ENCODE measurements around the gene CDH13. TPM values are rescaled to one million over a fixed set of nuclear protein-coding genes. Genes with fewer than 3 reads are reported as not detected.

The CDH13 gene
- total RNA-seq, 1 experiment from 2014 or later, result 0.56 TPM

DNA sequence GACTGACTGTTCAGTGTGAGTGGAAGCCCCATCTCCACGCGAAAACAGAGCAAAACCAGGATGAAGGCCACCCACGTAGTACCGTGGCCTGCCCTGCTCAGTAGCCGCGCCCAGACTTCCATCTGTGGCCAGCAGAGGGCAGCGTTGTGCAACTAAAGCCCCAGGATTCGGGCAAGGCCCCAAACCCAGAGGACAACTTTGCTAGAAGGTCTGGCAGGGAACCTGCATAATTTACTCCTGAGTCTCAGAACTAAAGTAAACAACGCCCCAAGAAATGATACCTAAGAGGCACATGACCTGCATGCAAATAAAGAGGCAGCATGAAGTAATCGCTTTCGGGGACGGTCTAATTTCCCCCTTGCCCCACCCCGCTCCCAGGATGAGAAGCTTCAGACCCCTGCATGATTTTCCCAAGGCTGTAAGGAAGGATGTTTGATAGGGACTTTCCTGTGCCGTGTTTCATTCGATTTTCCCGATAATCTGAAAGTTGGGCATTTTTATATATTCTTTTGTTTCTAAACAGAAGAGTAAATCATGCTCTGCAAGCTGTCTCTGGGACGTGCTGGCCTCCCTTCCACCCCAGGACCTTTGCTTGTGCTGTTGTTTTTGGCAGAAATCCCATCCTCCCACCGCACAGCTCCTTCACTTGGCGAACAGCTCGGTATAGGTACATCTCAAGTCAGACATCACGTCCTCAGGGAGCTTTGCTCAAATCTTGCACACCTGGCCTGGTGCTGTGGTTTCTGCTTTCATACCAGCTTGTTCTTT lies 1199.6 kb downstream of the CDH13 start:
- H3K4me2 ChIP-seq (ENCODE audit: low read depth, low read length, poor library complexity, severe bottlenecking), result peak overlapping the region; percentile 11
- H2AFZ ChIP-seq (ENCODE audit: low read length), result no peak overlapping the region
- H3K9me3 ChIP-seq (ENCODE audit: low read length), result no peaks in the 10 kb centered on the region

DNA sequence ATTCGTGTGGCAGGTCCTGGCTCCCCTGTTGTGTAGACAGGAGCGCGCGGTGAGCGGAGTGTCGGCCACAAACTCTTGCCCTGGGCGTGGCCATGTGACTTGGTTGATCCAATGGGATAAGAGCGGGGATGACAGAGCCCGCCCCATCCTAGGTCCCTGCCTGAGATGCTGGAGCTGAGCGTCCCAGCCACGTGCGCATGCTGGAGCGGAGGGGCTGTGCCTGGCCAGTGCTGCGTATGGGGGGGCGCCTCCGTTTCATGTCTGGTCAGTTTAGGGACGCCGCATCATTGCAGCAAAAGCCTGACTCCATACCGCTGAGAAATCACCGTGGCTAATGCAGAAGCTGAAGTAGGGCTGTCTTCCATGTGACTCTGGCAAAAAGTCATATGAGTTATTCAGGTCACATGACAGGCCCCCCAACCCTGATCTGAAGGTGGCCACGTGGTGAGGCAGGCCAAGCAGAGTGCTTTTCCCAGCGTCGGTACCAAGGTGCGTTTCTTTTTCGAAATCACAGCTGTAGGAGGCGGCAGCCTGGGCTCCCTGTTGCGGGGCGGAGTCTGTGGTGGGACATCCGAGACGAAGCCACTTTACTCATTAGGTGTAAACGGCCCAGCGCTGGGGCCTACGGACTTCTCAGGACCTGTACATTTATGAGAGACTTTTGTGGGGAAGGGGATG lies 1203.5 kb downstream of the CDH13 start:
- no peaks in the 10 kb centered on the region for H3K27me3 ChIP-seq (ENCODE audit: low read length)
- H3K4me2 ChIP-seq (ENCODE audit: low read depth, low read length, poor library complexity, severe bottlenecking), result no peak overlapping the region
- peaks cover 29% of the 10 kb centered on the region for H3K4me1 ChIP-seq (ENCODE audit: low read length)
- DNase-seq, result no peak
- no peaks in the 10 kb centered on the region for H4K20me1 ChIP-seq (ENCODE audit: insufficient read depth, low read depth, low read length)
- H3K79me2 ChIP-seq (ENCODE audit: low read length), result no peaks in the 10 kb centered on the region
- H2AFZ ChIP-seq (ENCODE audit: low read length), result no peak overlapping the region
- H3K36me3 ChIP-seq (ENCODE audit: insufficient read depth, low read length), result no peaks in the 10 kb centered on the region
- no peak overlapping the region for H3K9ac ChIP-seq (ENCODE audit: low read length)
- no peaks in the 10 kb centered on the region for H3K9me3 ChIP-seq (ENCODE audit: low read length)
- no peak overlapping the region for H3K4me3 ChIP-seq (ENCODE audit: low read length)
- H3K9me2 ChIP-seq (replicated peaks; ENCODE audit: insufficient read depth, low read length), result no peaks in the 10 kb centered on the region
- no peak overlapping the region for H3K27ac ChIP-seq (ENCODE audit: low read length)

More for the DNA sequence above, 1199.6 kb downstream of the CDH13 start:
- no peaks in the 10 kb centered on the region for H4K20me1 ChIP-seq (ENCODE audit: insufficient read depth, low read depth, low read length)
- no peaks in the 10 kb centered on the region for H3K36me3 ChIP-seq (ENCODE audit: insufficient read depth, low read length)
- peaks cover 19% of the 10 kb centered on the region for H3K4me1 ChIP-seq (ENCODE audit: low read length)
- H3K9me2 ChIP-seq (replicated peaks; ENCODE audit: insufficient read depth, low read length), result no peaks in the 10 kb centered on the region
- H3K79me2 ChIP-seq (ENCODE audit: low read length), result no peaks in the 10 kb centered on the region
- H3K27ac ChIP-seq (ENCODE audit: low read length), result no peak overlapping the region
- no peaks in the 10 kb centered on the region for H3K27me3 ChIP-seq (ENCODE audit: low read length)
- no peak overlapping the region for H3K9ac ChIP-seq (ENCODE audit: low read length)
- no peak overlapping the region for H3K4me3 ChIP-seq (ENCODE audit: low read length)
- peak; percentile 93 for DNase-seq

DNA sequence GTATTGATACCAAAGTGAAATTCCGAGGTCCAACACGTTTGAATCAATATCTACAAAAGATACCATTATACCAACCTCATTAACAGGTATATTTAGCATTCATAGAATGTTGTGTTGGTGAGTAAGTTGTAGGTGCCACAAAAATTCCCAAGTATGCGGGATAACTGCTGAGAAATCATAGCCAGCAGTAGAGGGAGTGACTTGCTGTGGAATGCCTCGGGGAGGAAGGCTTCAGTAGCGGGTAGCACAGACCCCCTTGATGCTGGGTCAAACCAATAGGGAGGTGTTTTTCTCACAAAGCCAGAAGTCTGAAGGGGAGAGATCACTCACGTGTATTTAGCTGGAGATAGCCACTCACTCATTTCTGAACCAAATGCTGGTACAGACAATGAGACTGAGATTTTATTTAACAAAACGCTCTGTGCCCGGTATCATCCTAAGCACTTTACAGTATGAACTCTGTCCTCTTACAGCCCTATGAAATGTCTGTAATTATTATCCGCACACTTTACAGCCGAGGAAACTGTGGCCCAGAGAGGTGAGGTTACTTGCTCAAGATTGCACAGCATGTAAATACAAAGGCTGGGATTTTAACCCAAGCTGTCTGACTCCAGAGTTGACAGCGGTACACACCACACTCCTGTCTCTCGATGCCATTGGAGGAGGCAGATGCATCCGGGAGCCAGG lies 1204.1 kb downstream of the CDH13 start:
- H3K79me2 ChIP-seq (ENCODE audit: low read length), result no peaks in the 10 kb centered on the region
- DNase-seq, result no peak
- H3K36me3 ChIP-seq (ENCODE audit: insufficient read depth, low read length), result no peaks in the 10 kb centered on the region

DNA sequence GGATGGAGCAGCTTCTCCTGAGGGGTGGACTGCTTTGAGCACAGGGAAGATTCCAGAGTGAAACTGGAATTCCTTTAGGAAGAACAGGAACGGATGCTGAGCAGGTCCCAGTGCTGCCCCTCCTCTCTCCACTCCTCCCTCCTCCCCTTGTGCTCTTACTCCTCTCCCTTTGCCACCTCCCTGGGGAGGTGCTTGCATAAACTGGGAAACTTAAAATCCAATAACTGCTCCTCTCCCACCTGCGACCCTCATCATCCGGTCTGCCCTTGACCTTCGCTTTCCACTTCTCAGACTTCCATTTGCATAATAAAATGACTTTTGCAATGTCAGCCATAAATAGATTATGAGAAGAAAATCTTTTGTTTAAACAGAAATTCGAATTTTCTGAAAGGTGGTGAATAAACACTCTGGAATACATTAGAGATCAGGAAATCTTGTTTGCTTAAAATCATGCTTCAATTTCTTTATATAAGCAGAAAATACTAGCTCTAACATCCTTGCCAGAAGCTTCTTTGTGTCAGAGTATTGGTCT lies 1204.8 kb downstream of the CDH13 start:
- H3K27ac ChIP-seq (ENCODE audit: low read length), result no peak overlapping the region
- no peak for DNase-seq
- peak overlapping the region; percentile 34 for H3K4me2 ChIP-seq (ENCODE audit: low read depth, low read length, poor library complexity, severe bottlenecking)
- H3K9me3 ChIP-seq (ENCODE audit: low read length), result no peaks in the 10 kb centered on the region
- no peak overlapping the region for H2AFZ ChIP-seq (ENCODE audit: low read length)
- peaks cover 31% of the 10 kb centered on the region for H3K4me1 ChIP-seq (ENCODE audit: low read length)
- H3K79me2 ChIP-seq (ENCODE audit: low read length), result no peaks in the 10 kb centered on the region
- no peaks in the 10 kb centered on the region for H3K9me2 ChIP-seq (replicated peaks; ENCODE audit: insufficient read depth, low read length)
- H4K20me1 ChIP-seq (ENCODE audit: insufficient read depth, low read depth, low read length), result no peaks in the 10 kb centered on the region
- no peaks in the 10 kb centered on the region for H3K27me3 ChIP-seq (ENCODE audit: low read length)
- no peak overlapping the region for H3K4me3 ChIP-seq (ENCODE audit: low read length)
- H3K36me3 ChIP-seq (ENCODE audit: insufficient read depth, low read length), result no peaks in the 10 kb centered on the region
- H3K9ac ChIP-seq (ENCODE audit: low read length), result no peak overlapping the region

More for the DNA sequence above, 1204.1 kb downstream of the CDH13 start:
- Histone ChIP-seq H3K9ac (ENCODE audit: low read length) (no peak overlapping the region), H3K9me3 (ENCODE audit: low read length) (no peaks in the 10 kb centered on the region), H3K27me3 (ENCODE audit: low read length) (no peaks in the 10 kb centered on the region), H3K9me2 (replicated peaks; ENCODE audit: insufficient read depth, low read length) (no peaks in the 10 kb centered on the region), H3K4me2 (ENCODE audit: low read depth, low read length, poor library complexity, severe bottlenecking) (peak overlapping the region; percentile 34), H3K4me1 (ENCODE audit: low read length) (peaks cover 32% of the 10 kb centered on the region), H2AFZ (ENCODE audit: low read length) (no peak overlapping the region), H3K4me3 (ENCODE audit: low read length) (no peak overlapping the region), H4K20me1 (ENCODE audit: insufficient read depth, low read depth, low read length) (no peaks in the 10 kb centered on the region), H3K27ac (ENCODE audit: low read length) (no peak overlapping the region)

DNA sequence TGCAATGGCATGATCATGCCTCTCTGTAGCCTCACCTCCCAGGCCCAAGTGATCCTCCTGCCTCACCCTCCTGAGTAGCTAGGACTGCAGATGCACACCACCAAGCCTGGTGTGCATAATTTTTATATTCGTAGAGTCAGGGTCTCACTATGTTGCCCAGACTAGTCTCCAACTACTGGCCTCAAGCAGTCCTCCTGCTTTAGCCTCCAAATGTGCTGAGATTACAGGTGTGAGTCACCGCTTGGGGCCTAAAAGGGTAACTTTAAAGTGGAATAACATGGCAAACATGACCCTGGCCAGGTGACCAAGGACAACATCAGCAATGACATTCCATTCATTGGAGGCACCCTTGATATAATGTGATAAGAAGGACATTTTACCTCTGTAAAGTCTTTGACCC lies 1207.2 kb downstream of the CDH13 start:
- no peak overlapping the region for H3K9ac ChIP-seq (ENCODE audit: low read length)
- no peaks in the 10 kb centered on the region for H3K27me3 ChIP-seq (ENCODE audit: low read length)
- H3K79me2 ChIP-seq (ENCODE audit: low read length), result no peaks in the 10 kb centered on the region
- no peaks in the 10 kb centered on the region for H4K20me1 ChIP-seq (ENCODE audit: insufficient read depth, low read depth, low read length)
- H3K9me2 ChIP-seq (replicated peaks; ENCODE audit: insufficient read depth, low read length), result no peaks in the 10 kb centered on the region
- H3K27ac ChIP-seq (ENCODE audit: low read length), result no peak overlapping the region
- H3K4me1 ChIP-seq (ENCODE audit: low read length), result peaks cover 20% of the 10 kb centered on the region
- no peak overlapping the region for H2AFZ ChIP-seq (ENCODE audit: low read length)
- H3K4me2 ChIP-seq (ENCODE audit: low read depth, low read length, poor library complexity, severe bottlenecking), result no peak overlapping the region
- no peaks in the 10 kb centered on the region for H3K36me3 ChIP-seq (ENCODE audit: insufficient read depth, low read length)
- H3K9me3 ChIP-seq (ENCODE audit: low read length), result no peaks in the 10 kb centered on the region
- no peak for DNase-seq
- no peak overlapping the region for H3K4me3 ChIP-seq (ENCODE audit: low read length)

DNA sequence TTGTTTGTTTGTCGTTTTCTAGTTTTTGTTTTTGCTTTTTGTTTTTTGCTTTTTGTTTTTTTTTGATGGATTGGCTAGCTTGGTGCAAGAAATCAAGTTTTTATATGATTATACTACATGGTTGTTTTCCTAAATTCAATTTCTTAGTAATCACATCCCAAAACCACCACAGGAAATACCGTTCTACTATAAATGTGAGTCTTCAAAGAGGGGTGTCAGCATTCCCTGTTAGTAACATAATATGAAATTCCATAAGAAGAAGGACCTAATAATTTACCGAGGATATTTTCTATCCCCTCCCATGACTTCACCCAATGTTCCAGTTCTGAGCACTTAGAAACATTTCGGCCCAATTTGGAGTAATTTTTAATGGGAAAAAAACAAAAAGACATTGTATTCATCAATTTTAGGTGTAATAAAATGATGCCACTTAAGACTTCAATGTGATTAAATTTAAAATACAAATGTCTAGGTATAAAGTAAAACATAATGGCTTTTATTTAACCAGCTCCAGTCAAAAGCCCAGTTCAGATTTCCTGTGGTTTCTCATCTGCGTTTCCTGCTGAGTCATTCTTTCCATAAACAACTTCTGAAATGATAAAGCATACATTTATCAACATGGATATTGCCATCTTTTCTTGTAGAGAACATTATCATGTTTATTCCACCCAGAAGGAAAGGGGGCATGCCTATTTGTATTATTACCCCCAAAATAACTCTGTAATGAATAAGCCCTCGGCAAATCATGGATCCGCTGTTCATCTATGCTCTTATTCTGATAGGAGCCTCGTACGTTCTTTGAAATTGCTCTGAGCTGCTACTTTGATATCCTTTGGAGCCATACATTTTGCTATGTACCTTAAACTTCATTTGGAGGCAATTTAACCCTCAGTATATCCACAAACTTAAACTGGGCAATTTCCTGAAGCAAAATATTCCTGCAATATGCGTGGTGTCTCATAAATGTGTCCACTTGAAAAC lies 1209.1 kb downstream of the CDH13 start:
- DNase-seq, result no peak
- H3K36me3 ChIP-seq (ENCODE audit: insufficient read depth, low read length), result no peaks in the 10 kb centered on the region
- H2AFZ ChIP-seq (ENCODE audit: low read length), result no peak overlapping the region
- no peaks in the 10 kb centered on the region for H3K9me3 ChIP-seq (ENCODE audit: low read length)
- no peaks in the 10 kb centered on the region for H3K27me3 ChIP-seq (ENCODE audit: low read length)
- H4K20me1 ChIP-seq (ENCODE audit: insufficient read depth, low read depth, low read length), result no peaks in the 10 kb centered on the region
- no peak overlapping the region for H3K4me2 ChIP-seq (ENCODE audit: low read depth, low read length, poor library complexity, severe bottlenecking)
- no peak overlapping the region for H3K27ac ChIP-seq (ENCODE audit: low read length)
- peaks cover 20% of the 10 kb centered on the region for H3K4me1 ChIP-seq (ENCODE audit: low read length)
- no peaks in the 10 kb centered on the region for H3K9me2 ChIP-seq (replicated peaks; ENCODE audit: insufficient read depth, low read length)
- no peak overlapping the region for H3K9ac ChIP-seq (ENCODE audit: low read length)
- H3K79me2 ChIP-seq (ENCODE audit: low read length), result no peaks in the 10 kb centered on the region
- H3K4me3 ChIP-seq (ENCODE audit: low read length), result no peak overlapping the region

DNA sequence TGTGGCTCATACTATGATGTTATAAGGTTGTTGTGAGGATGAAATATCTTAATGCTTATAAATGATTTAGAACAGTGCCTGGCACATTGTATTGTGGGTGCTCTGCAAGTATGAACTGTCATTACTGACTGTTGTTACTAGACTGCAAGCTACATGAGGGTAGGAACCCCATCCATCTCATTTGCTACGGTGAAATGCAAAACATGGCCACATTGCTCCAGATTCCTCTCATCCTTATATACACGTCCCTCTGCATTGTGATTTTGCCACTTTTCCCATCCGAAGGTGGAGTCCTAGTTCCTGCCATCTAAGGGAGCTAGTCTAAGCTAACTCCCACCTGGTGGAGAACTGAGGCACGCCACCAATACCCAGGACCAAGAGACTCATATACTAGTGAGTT lies 1210.8 kb downstream of the CDH13 start:
- no peak overlapping the region for H2AFZ ChIP-seq (ENCODE audit: low read length)
- H3K9ac ChIP-seq (ENCODE audit: low read length), result no peak overlapping the region
- no peak overlapping the region for H3K27ac ChIP-seq (ENCODE audit: low read length)
- H3K4me2 ChIP-seq (ENCODE audit: low read depth, low read length, poor library complexity, severe bottlenecking), result no peak overlapping the region
- no peaks in the 10 kb centered on the region for H3K27me3 ChIP-seq (ENCODE audit: low read length)
- H3K9me3 ChIP-seq (ENCODE audit: low read length), result no peaks in the 10 kb centered on the region
- no peaks in the 10 kb centered on the region for H3K9me2 ChIP-seq (replicated peaks; ENCODE audit: insufficient read depth, low read length)
- H3K36me3 ChIP-seq (ENCODE audit: insufficient read depth, low read length), result no peaks in the 10 kb centered on the region
- no peak overlapping the region for H3K4me3 ChIP-seq (ENCODE audit: low read length)
- no peaks in the 10 kb centered on the region for H3K79me2 ChIP-seq (ENCODE audit: low read length)
- no peak for DNase-seq
- H3K4me1 ChIP-seq (ENCODE audit: low read length), result peaks cover 16% of the 10 kb centered on the region
- H4K20me1 ChIP-seq (ENCODE audit: insufficient read depth, low read depth, low read length), result no peaks in the 10 kb centered on the region
